ENCODE results near the gene DACT2.

DNA sequence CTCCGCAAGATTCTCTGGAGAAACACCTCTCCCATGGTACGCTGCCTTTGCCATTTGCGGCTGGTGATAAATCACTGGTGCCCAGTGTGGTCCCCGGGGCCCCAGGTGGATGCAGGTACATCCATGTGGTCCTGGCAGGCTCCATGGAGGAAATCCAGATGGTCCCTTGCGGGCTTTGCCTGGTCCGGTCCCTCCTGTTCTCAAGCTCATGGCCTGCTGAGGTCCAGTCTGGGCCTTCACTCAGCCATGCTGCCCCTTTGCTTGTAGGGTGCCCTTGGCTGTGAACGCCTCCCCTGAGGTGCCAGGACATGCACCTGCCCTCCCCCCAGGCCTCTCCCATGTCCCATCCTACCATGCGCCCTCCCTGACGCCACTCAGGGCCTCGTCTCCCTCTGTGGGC lies 21.2 kb upstream of the DACT2 start:
- TF ChIP-seq, protein P1, sequence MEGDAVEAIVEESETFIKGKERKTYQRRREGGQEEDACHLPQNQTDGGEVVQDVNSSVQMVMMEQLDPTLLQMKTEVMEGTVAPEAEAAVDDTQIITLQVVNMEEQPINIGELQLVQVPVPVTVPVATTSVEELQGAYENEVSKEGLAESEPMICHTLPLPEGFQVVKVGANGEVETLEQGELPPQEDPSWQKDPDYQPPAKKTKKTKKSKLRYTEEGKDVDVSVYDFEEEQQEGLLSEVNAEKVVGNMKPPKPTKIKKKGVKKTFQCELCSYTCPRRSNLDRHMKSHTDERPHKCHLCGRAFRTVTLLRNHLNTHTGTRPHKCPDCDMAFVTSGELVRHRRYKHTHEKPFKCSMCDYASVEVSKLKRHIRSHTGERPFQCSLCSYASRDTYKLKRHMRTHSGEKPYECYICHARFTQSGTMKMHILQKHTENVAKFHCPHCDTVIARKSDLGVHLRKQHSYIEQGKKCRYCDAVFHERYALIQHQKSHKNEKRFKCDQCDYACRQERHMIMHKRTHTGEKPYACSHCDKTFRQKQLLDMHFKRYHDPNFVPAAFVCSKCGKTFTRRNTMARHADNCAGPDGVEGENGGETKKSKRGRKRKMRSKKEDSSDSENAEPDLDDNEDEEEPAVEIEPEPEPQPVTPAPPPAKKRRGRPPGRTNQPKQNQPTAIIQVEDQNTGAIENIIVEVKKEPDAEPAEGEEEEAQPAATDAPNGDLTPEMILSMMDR (IDR thresholded peaks at IDR 0.05): no peak
- no peak for TF ChIP-seq EZH2phosphoT487 (IDR thresholded peaks at IDR 0.05)

All from neural progenitor cell (in vitro differentiated cells).